Subcutaneous adipose tissue (tissue), 4 donors: ENCODE results near the gene SEC11C. TPM values are rescaled to one million over a fixed set of nuclear protein-coding genes. Genes with fewer than 3 reads are reported as not detected.

Experiments
- CTCF ChIP-seq: fragments of 450-650 bp; IDR thresholded peaks from one replicate; pipeline ENCODE4 v1.5.1; 2016; ENCODE audit warnings: low read depth, mild to moderate bottlenecking, control low read depth, antibody characterized with exemption, moderate library complexity
- total RNA-seq, 4 donors: library from RNA; depleted of rRNA; stranded (reverse); fragments of >200 nt; gene quantifications; one replicate each; pipeline ENCODE4 v1.1.0, GENCODE V29; 2016

SEC11C gene
- total RNA-seq, 4 donors from 2014 or later: 8.3 to 28.4 (median 15.7) TPM

GRCh38 chr18:59149007-59149406 is 9.3 kb downstream of the SEC11C start:
- TF ChIP-seq CTCF: no peak

- TF ChIP-seq CTCF: no peak
Measured at GRCh38 chr18:59149416-59149815, 9.7 kb downstream of the SEC11C start.

GRCh38 chr18:59150236-59150635 is 10.6 kb downstream of the SEC11C start:
- TF ChIP-seq CTCF: no peak

GRCh38 chr18:59155153-59155552 is 15.5 kb downstream of the SEC11C start:
- no peak for TF ChIP-seq CTCF

GRCh38 chr18:59156316-59156715 is 16.6 kb downstream of the SEC11C start:
- no peak for TF ChIP-seq CTCF

GRCh38 chr18:59159265-59159664 is 19.6 kb downstream of the SEC11C start:
- TF ChIP-seq CTCF: no peak

- no peak for TF ChIP-seq CTCF
Measured at GRCh38 chr18:59159986-59160385, 20.3 kb downstream of the SEC11C start.
